ENCODE measurements around the gene PEX12.

The PEX12 gene

DNA sequence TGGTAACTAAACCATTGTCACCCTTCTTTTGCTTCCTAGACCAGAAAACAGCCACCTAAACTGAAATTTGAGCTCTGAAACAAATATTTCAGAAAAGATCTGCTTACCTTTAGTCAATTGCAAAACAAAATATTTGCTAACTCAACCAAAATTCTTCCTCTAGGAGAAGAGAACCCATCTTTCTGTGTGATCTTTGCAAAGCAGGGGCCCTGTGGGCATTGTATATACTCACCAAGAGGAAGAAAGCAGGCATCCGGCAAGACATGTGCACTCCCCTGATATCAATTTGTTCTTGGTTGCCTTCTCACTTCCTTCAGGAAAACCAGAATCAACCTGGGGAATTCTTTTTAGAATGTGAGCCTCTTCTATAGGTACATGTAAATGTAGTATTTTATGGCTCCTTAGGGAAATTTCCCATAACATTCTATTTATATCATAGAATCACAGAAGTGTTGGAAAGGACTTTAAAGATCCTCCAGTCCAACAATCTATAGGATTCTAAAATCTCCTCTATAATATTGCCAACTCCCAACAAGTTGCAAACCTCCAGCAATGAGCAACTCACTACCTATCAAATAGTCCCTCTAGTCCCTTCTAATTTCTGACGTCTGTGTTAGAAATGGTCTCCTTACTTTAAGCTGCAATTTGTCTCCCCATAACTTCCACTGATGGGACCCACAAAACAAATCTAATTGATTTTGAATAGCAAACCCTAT, 18.7 kb downstream of the PEX12 start:
- H3K27ac ChIP-seq = no peak overlapping the region
- no peak overlapping the region for H3K4me3 ChIP-seq
- no peak for DNase-seq (ENCODE audit: low spot score)
- TF ChIP-seq CTCF (IDR thresholded peaks at IDR 0.05) = no peak

DNA sequence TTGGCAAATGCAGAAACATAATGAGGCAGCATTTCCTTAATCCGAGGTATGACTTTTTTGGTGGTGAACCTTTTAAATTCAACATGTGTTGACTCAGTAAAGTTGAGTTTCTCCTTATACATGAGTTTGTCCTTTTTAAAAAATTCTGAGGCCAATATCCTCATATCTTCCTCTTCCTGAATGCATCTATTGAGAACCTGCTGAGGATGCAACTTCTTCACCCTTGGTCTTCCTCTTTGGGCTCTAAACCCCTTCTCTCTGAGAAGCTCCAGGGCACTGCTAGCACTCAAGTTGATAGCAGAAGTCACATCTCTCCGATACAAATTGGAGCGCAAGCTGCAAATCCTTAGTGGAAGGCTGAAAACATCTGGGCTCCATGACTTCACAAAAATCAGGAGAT, 21.0 kb downstream of the PEX12 start:
- DNase-seq (ENCODE audit: low spot score) = no peak
- no peak overlapping the region for H3K27ac ChIP-seq
- no peak overlapping the region for H3K4me3 ChIP-seq
- TF ChIP-seq CTCF (IDR thresholded peaks at IDR 0.05) = no peak

DNA sequence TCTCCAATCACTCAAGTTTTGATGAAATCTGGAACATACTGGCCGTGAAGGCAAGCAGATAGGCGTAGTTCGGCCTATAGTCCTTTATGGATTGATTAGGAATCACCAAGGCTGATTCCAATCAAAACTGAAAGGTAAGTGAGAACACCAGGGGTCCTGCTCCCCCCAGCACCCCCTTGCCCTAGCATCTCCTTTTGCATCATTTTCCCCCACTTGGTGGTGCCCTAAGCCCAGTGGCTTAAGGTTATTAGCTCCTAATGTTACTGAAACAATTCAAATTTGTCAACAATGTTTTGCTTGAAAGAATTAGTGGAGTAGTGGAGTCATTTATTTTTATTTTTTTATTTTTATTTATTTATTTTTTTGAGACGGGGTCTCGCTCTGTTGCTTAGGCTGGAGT, 22.7 kb downstream of the PEX12 start:
- TF ChIP-seq CTCF (IDR thresholded peaks at IDR 0.05) = no peak
- H3K27ac ChIP-seq = no peak overlapping the region
- H3K4me3 ChIP-seq = no peak overlapping the region

GRCh38 chr17:35554668-35555067, 23.7 kb downstream of the PEX12 start:
- TF ChIP-seq CTCF (IDR thresholded peaks at IDR 0.05) = no peak
- Histone ChIP-seq H3K4me3 (no peak overlapping the region), H3K27ac (no peak overlapping the region)
- no peak for DNase-seq (ENCODE audit: low spot score)

More for the DNA sequence above, 22.7 kb downstream of the PEX12 start:
- no peak for DNase-seq (ENCODE audit: low spot score)

GRCh38 chr17:35553310-35553709, 25.1 kb downstream of the PEX12 start:
- no peak for TF ChIP-seq CTCF (IDR thresholded peaks at IDR 0.05)
- Histone ChIP-seq H3K4me3 (no peak overlapping the region), H3K27ac (no peak overlapping the region)
- DNase-seq (ENCODE audit: low spot score) = no peak

DNA sequence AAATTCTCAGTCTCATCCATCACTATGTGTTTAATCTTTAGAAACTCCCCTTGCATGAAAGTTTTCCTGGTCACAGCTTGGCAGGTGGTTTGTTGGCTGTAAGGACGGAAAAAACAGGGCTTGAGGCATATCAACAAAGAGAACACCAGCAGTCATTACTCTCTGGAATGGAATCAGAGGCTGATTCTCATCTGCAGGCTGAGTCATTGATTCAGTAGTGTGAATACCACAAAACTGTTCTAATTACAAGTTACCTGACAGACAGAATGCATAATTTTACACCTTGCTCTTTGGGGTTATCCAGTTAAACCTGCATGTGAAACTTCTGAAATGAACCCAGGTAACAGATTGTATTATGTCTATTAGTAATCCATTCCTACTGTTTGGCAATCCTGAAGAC, 29.4 kb downstream of the PEX12 start:
- DNase-seq (ENCODE audit: low spot score) = no peak

More for the DNA sequence above, 29.4 kb downstream of the PEX12 start:
- Histone ChIP-seq H3K27ac (no peak overlapping the region), H3K4me3 (no peak overlapping the region)
- TF ChIP-seq CTCF (IDR thresholded peaks at IDR 0.05) = no peak

Measured in coronary artery (tissue), 2 donors.